ENCODE measurements around the gene TRPM1. TPM values are rescaled to one million over a fixed set of nuclear protein-coding genes. Genes with fewer than 3 reads are reported as not detected.

The TRPM1 gene
- total RNA-seq, 6 experiments from 2014 or later: 0.03 to 0.18 (median 0.17) TPM; not detected in 3

GRCh38 chr15:31147944-31148296, 46.4 kb upstream of the TRPM1 start:
- H3K27me3 Mint-ChIP-seq (ENCODE audit: insufficient read depth): peaks cover 21% of the 10 kb centered on the region
- H3K4me3 Mint-ChIP-seq: no peak overlapping the region
- H3K27ac Mint-ChIP-seq: no peak overlapping the region
- no peak for TF ChIP-seq CTCF (IDR thresholded peaks at IDR 0.05)
- DNase-seq: no peak
- no peaks in the 10 kb centered on the region for H3K9me3 Mint-ChIP-seq
- H3K4me1 Mint-ChIP-seq (ENCODE audit: low read depth): peaks cover 17% of the 10 kb centered on the region; the same call in 1 of the 2 replicates
- no peaks in the 10 kb centered on the region for H3K36me3 Mint-ChIP-seq (ENCODE audit: low read depth)

GRCh38 chr15:31147456-31147855, 45.9 kb upstream of the TRPM1 start:
- no peak for DNase-seq
- Mint-ChIP-seq H3K4me1 (ENCODE audit: low read depth) (peaks cover 18% of the 10 kb centered on the region; the same call in 1 of the 2 replicates), H3K9me3 (no peaks in the 10 kb centered on the region), H3K4me3 (no peak overlapping the region), H3K27me3 (ENCODE audit: insufficient read depth) (peaks cover 21% of the 10 kb centered on the region), H3K27ac (no peak overlapping the region), H3K36me3 (ENCODE audit: low read depth) (no peaks in the 10 kb centered on the region)
- no peak for TF ChIP-seq CTCF (IDR thresholded peaks at IDR 0.05)

GRCh38 chr15:31145271-31145911, 43.9 kb upstream of the TRPM1 start:
- Mint-ChIP-seq H3K36me3 (ENCODE audit: low read depth) (no peaks in the 10 kb centered on the region), H3K27me3 (ENCODE audit: insufficient read depth) (peaks cover 20% of the 10 kb centered on the region), H3K27ac (no peak overlapping the region), H3K9me3 (no peaks in the 10 kb centered on the region), H3K4me3 (no peak overlapping the region), H3K4me1 (ENCODE audit: low read depth) (peaks cover 18% of the 10 kb centered on the region; the same call in 1 of the 2 replicates)
- TF ChIP-seq CTCF (IDR thresholded peaks at IDR 0.05): peak; percentile 63
- DNase-seq: peak; percentile 26

- Mint-ChIP-seq H3K4me3 (no peak overlapping the region), H3K27ac (no peak overlapping the region)
Measured at GRCh38 chr15:31141792-31142191, 40.3 kb upstream of the TRPM1 start.

GRCh38 chr15:31136607-31137328, 35.2 kb upstream of the TRPM1 start:
- H3K27me3 Mint-ChIP-seq (ENCODE audit: insufficient read depth): peaks cover 23% of the 10 kb centered on the region
- H3K27ac Mint-ChIP-seq: no peak overlapping the region
- DNase-seq: no peak
- no peak for TF ChIP-seq CTCF (IDR thresholded peaks at IDR 0.05)
- H3K36me3 Mint-ChIP-seq (ENCODE audit: low read depth): no peaks in the 10 kb centered on the region
- no peak overlapping the region for H3K4me3 Mint-ChIP-seq
- H3K9me3 Mint-ChIP-seq: no peaks in the 10 kb centered on the region
- no peaks in the 10 kb centered on the region for H3K4me1 Mint-ChIP-seq (ENCODE audit: low read depth)

More at GRCh38 chr15:31141792-31142191, 40.3 kb upstream of the TRPM1 start:
- H3K27me3 Mint-ChIP-seq (ENCODE audit: insufficient read depth): peaks cover 19% of the 10 kb centered on the region
- H3K36me3 Mint-ChIP-seq (ENCODE audit: low read depth): no peaks in the 10 kb centered on the region
- TF ChIP-seq CTCF (IDR thresholded peaks at IDR 0.05): no peak
- DNase-seq: no peak
- peaks cover 18% of the 10 kb centered on the region; the same call in 1 of the 2 replicates for H3K4me1 Mint-ChIP-seq (ENCODE audit: low read depth)
- H3K9me3 Mint-ChIP-seq: no peaks in the 10 kb centered on the region

Data from HFFc6 (cell line).